ENCODE data around the gene FMO5. TPM values are rescaled to one million over a fixed set of nuclear protein-coding genes. Genes with fewer than 3 reads are reported as not detected.
"Not testable (repeated sequence)": the region's sequence is repeated elsewhere in the genome, so short reads cannot be mapped to it uniquely, and the experiment has no call there.

FMO5 gene
- total and polyA plus RNA-seq, 5 experiments from 2014 or later, result 0.16 to 1.2 (median 0.43) TPM

GRCh38 chr1:147211577-147211976 lies 13.6 kb downstream of the FMO5 start:
- POLR2A ChIA-PET, result no interaction called here
- no peak overlapping the region for H3K4me3 Mint-ChIP-seq
- H3K4me1 Mint-ChIP-seq, result peaks cover 0 to 6% (median 0%) of the 10 kb centered on the region in 4 donors
- H3K9me3 Mint-ChIP-seq, result no peaks in the 10 kb centered on the region
- no peak overlapping the region for H3K27ac Mint-ChIP-seq
- peaks cover 0 to 2% (median 0%) of the 10 kb centered on the region in 3 donors for H3K36me3 Mint-ChIP-seq
- DNase-seq, result no peak
- H3K27me3 Mint-ChIP-seq, result no peaks in the 10 kb centered on the region
- no peak for ATAC-seq

DNA sequence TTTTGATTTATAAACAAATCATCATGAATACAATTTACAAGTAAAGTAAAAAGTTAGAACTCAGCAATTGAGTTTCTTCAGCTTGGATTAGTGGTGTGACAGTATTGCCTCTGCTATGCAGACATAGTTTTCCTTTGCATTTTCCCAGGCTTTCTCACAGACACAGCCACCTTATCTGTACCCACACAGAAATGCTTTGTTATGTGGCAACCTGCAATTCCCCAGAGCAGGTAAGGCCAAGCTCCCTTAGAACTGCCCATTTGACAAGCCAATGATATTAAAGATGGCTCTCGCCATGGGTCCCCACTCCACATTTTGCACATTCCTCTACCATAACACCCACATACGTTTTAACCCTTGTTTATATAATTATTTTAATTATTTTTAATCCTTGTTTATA lies 14.2 kb downstream of the FMO5 start:
- H3K27ac Mint-ChIP-seq, result no peak overlapping the region
- peaks cover 0 to 2% (median 0%) of the 10 kb centered on the region in 3 donors for H3K36me3 Mint-ChIP-seq
- H3K9me3 Mint-ChIP-seq, result no peaks in the 10 kb centered on the region
- POLR2A ChIA-PET, result no interaction called here
- no peak overlapping the region for H3K4me3 Mint-ChIP-seq
- peaks cover 0 to 6% (median 0%) of the 10 kb centered on the region in 4 donors for H3K4me1 Mint-ChIP-seq
- DNase-seq (no peak), ATAC-seq (no peak)
- no peaks in the 10 kb centered on the region for H3K27me3 Mint-ChIP-seq

DNA sequence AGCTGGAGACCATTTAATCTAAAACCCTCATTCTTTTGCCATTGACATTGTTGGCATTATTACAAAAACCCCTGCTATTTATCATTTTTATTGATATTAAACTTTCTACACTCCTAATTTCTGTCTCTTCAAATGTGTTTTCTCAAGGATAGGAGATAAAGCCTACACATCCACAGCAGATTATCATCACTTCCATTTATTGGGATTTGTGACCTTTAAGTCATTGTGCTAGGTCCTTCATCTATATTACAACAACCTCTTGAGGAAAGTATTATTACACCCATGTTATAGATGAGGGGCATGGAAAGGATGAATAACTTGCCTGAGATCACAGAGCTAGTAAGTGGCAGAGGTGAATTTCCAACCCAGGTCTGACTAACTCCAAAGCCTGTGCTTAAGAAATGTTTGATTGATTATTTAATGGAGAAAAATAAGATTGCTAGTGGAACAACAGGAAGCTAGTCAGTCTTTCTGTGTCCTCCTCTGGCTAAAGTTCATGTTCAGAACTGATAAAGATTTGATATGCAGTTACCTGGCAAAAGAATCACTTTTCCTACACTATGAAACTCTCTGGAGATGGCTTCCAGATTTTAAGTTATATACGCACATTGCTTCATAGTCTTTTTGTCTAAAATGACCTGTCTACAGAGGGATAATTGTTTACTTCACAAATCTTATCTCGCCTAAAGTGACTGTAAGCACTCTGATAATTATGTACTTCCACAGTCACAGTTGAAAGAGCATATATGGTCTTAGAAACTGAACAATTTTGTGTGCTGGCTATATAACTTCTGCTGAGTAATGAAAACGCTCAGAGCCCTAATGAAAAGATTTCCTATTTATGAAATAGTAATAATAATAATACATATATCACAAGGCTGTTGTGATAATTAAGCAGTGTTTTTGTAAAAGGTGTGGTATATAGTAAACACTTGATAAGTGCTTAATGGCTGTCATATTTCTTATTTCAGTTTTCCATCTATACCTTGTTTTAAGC lies 15.0 kb downstream of the FMO5 start:
- H3K9me3 Mint-ChIP-seq, result no peaks in the 10 kb centered on the region
- H3K36me3 Mint-ChIP-seq, result peaks cover 0 to 2% (median 0%) of the 10 kb centered on the region in 3 donors
- no peak for ATAC-seq

GRCh38 chr1:147208619-147209018 lies 16.5 kb downstream of the FMO5 start:
- Mint-ChIP-seq H3K4me1 (peaks cover 0 to 13% (median 0%) of the 10 kb centered on the region in 4 donors), H3K36me3 (peaks cover 6 to 10% (median 7%) of the 10 kb centered on the region in 3 donors), H3K4me3 (no peak overlapping the region), H3K27ac (no peak overlapping the region), H3K9me3 (no peaks in the 10 kb centered on the region), H3K27me3 (no peaks in the 10 kb centered on the region)
- ATAC-seq (no peak), DNase-seq (no peak)
- POLR2A ChIA-PET, result interaction anchor here (0.6 kb wide), 1 partner anchor 174 kb away, joined by 3 read pairs; no protein-coding TSS in a partner anchor

More for the DNA sequence above, 15.0 kb downstream of the FMO5 start:
- no peak overlapping the region for H3K4me3 Mint-ChIP-seq
- no peak overlapping the region for H3K27ac Mint-ChIP-seq
- H3K27me3 Mint-ChIP-seq, result no peaks in the 10 kb centered on the region
- POLR2A ChIA-PET, result no interaction called here
- DNase-seq, result no peak
- H3K4me1 Mint-ChIP-seq, result peaks cover 0 to 6% (median 0%) of the 10 kb centered on the region in 4 donors

DNA sequence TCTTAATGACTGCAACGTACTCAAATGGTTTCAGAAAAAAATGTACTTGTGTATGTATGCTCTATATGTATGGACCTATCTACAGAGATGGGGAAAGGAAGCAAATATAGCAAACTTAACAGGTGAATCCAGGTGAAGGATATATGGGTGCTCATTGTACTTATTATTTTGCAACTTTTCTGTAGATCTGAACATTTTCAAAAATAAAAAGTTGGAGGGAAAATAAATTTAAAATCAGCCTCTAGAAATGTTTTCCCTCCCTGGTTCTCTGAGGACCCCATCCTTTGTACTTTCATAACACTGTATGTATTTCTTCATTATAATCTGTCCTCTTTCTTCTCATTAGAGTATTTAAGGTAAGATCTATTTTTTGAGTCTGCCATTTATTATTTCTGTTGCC lies 17.9 kb downstream of the FMO5 start:
- Mint-ChIP-seq H3K27me3 (no peaks in the 10 kb centered on the region), H3K36me3 (peaks cover 6 to 20% (median 10%) of the 10 kb centered on the region in 3 donors), H3K4me3 (no peak overlapping the region), H3K9me3 (no peaks in the 10 kb centered on the region), H3K27ac (no peak overlapping the region), H3K4me1 (peaks cover 0 to 13% (median 0%) of the 10 kb centered on the region in 4 donors)
- no peak for DNase-seq
- POLR2A ChIA-PET, result no interaction called here
- no peak for ATAC-seq

DNA sequence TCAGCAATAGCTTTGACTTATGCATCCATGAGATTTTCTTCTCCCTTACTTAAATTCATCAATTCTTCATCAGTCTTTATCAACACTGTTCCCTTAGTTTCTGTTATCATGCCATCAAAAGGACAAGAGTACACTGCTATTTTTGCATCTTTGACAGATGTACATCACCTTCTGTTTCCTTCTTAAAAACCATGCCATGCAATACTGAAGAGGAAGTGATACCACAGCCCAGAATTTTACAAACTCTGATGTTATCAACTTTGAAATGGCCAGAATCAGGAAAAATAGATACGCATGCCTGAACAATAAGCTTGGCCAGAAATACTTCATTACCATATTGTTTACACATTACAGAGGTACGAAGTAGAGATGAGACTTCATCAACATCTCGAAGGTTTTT lies 21.1 kb downstream of the FMO5 start:
- Mint-ChIP-seq H3K9me3 (no peaks in the 10 kb centered on the region), H3K27me3 (no peaks in the 10 kb centered on the region), H3K27ac (peak overlapping the region in 1 of 10 donors; percentile 8), H3K4me1 (peaks cover 0 to 13% (median 0%) of the 10 kb centered on the region in 4 donors), H3K36me3 (peaks cover 6 to 20% (median 10%) of the 10 kb centered on the region in 3 donors), H3K4me3 (no peak overlapping the region)
- POLR2A ChIA-PET, result interaction anchor here (1.1 kb wide), 1 partner anchor 15 kb away, joined by 3 read pairs; no protein-coding TSS in a partner anchor
- no peak for DNase-seq
- no peak for ATAC-seq

GRCh38 chr1:147202576-147202975 lies 22.6 kb downstream of the FMO5 start:
- Mint-ChIP-seq H3K4me1 (peaks cover 0 to 14% (median 0%) of the 10 kb centered on the region in 4 donors), H3K27me3 (no peaks in the 10 kb centered on the region), H3K36me3 (peaks cover 6 to 20% (median 10%) of the 10 kb centered on the region in 3 donors), H3K4me3 (no peak overlapping the region), H3K27ac (peak overlapping the region in 1 of 10 donors; percentile 53), H3K9me3 (no peaks in the 10 kb centered on the region)
- ATAC-seq, result no peak
- no peak for DNase-seq
- POLR2A ChIA-PET, result no interaction called here

DNA sequence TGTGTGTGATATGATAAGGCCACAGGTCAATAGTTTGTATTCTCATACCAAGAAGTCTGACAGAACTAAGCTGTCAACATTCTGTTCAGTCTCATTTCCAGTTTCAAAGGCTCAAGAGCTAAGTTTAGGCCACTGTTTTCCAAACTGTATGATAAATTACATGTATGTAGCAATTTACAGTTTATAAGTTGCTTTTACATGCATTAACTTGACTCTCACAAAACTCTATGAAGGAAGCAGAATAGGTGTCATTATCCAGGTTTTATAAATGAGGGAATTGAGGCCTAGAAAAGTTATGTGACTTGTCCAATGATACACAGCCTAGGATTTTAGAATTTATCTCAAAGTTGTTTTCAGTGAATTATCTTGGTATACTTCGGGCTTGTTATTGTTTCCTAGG lies 23.4 kb downstream of the FMO5 start:
- ATAC-seq, result no peak
- Mint-ChIP-seq H3K9me3 (no peaks in the 10 kb centered on the region), H3K36me3 (peaks cover 6 to 20% (median 10%) of the 10 kb centered on the region in 3 donors), H3K27me3 (no peaks in the 10 kb centered on the region), H3K4me3 (no peak overlapping the region), H3K4me1 (peaks cover 0 to 14% (median under 1%) of the 10 kb centered on the region in 4 donors), H3K27ac (no peak overlapping the region)
- DNase-seq, result no peak
- POLR2A ChIA-PET, result no interaction called here

DNA sequence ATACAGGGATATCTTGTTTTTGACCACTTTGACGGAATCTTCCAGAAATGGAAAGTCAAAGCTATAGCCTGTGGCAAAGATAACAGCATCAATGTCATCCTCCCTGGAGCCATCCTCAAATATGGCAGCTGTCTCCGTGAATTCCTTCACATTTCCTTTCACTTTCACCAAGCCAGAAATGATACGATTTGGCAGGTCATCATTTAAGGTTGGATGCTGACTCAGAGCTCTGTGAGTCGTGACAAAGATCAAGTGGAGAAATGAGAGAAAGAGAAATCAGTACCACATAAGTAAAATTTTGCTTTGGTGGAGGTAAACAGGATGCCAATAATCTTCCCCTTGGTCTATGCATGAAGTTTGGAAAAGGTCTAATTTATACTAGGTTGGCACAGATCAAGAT lies 23.9 kb downstream of the FMO5 start:
- H3K27me3 Mint-ChIP-seq, result no peaks in the 10 kb centered on the region
- DNase-seq, result no peak
- ATAC-seq, result no peak
- H3K27ac Mint-ChIP-seq, result no peak overlapping the region
- peaks cover 0 to 14% (median 2%) of the 10 kb centered on the region in 4 donors for H3K4me1 Mint-ChIP-seq
- H3K36me3 Mint-ChIP-seq, result peaks cover 6 to 20% (median 10%) of the 10 kb centered on the region in 3 donors
- H3K9me3 Mint-ChIP-seq, result no peaks in the 10 kb centered on the region
- POLR2A ChIA-PET, result no interaction called here
- no peak overlapping the region for H3K4me3 Mint-ChIP-seq

GRCh38 chr1:147197324-147197723 lies 27.8 kb downstream of the FMO5 start:
- H3K4me1 Mint-ChIP-seq, DNase-seq, ATAC-seq, H3K36me3 Mint-ChIP-seq, H3K4me3 Mint-ChIP-seq, H3K27ac Mint-ChIP-seq, H3K27me3 Mint-ChIP-seq, POLR2A ChIA-PET: not testable (repeated sequence)
- H3K9me3 Mint-ChIP-seq, result peaks cover 0 to 10% (median 3%) of the 10 kb centered on the region in 9 donors

GRCh38 chr1:147189514-147189913 lies 35.6 kb downstream of the FMO5 start:
- Mint-ChIP-seq H3K4me1 (peaks cover 0 to 4% (median 0%) of the 10 kb centered on the region in 4 donors), H3K27ac (no peak overlapping the region), H3K9me3 (peaks cover 0 to 11% (median 3%) of the 10 kb centered on the region in 9 donors), H3K4me3 (no peak overlapping the region), H3K36me3 (peaks cover 0 to 8% (median 2%) of the 10 kb centered on the region in 3 donors), H3K27me3 (no peaks in the 10 kb centered on the region)
- ATAC-seq (no peak), DNase-seq (no peak)
- POLR2A ChIA-PET, result interaction anchor here (0.8 kb wide), 1 partner anchor 15 kb away, joined by 3 read pairs; no protein-coding TSS in a partner anchor

GRCh38 chr1:147185432-147185831 lies 39.7 kb downstream of the FMO5 start:
- no peaks in the 10 kb centered on the region for H3K27me3 Mint-ChIP-seq
- POLR2A ChIA-PET, result no interaction called here
- H3K36me3 Mint-ChIP-seq, result peaks cover 0 to 4% (median 2%) of the 10 kb centered on the region in 3 donors
- no peak overlapping the region for H3K4me3 Mint-ChIP-seq
- peaks cover 0 to 4% (median 0%) of the 10 kb centered on the region in 4 donors for H3K4me1 Mint-ChIP-seq
- H3K9me3 Mint-ChIP-seq, result no peaks in the 10 kb centered on the region
- DNase-seq (no peak), ATAC-seq (no peak)
- H3K27ac Mint-ChIP-seq, result no peak overlapping the region
